SKM-1 (cell line): ENCODE data around the gene RFTN1.

Experiments used
- DNase-seq: peaks from one replicate; lab custom pipeline; 2025; ENCODE audit not compliant: unreplicated experiment; lab: John Stamatoyannopoulos, UW

The RFTN1 gene

GRCh38 chr3:16364963-16365362 lies 148.5 kb downstream of the RFTN1 start:
- DNase-seq = no peak

GRCh38 chr3:16364323-16364722 lies 149.2 kb downstream of the RFTN1 start:
- no peak for DNase-seq

DNA sequence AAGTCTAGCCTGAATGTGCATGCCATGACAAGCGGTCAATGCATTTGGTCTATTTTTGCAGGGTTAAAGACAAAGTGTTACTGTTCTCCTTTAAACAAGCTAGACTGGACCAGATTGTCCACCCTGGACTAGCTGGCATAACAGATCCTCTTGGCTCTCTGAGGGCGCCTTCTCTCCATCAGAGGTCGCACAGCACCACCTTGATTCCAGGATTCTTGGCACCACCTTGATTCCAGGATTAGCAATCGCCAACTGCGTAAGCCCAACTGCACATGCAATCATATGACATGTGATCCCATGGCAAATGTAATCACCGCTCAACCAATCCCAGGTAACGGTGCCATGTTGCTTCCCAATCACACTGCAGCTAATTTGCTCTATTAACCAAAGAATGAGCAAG lies 149.9 kb downstream of the RFTN1 start:
- DNase-seq = no peak

GRCh38 chr3:16362770-16363169 lies 150.7 kb downstream of the RFTN1 start:
- DNase-seq = no peak

- DNase-seq = no peak
Observed at GRCh38 chr3:16361087-16361486, 152.4 kb downstream of the RFTN1 start.

GRCh38 chr3:16359331-16359730 lies 154.2 kb downstream of the RFTN1 start:
- no peak for DNase-seq

GRCh38 chr3:16358336-16358735 lies 155.2 kb downstream of the RFTN1 start:
- DNase-seq = no peak

DNA sequence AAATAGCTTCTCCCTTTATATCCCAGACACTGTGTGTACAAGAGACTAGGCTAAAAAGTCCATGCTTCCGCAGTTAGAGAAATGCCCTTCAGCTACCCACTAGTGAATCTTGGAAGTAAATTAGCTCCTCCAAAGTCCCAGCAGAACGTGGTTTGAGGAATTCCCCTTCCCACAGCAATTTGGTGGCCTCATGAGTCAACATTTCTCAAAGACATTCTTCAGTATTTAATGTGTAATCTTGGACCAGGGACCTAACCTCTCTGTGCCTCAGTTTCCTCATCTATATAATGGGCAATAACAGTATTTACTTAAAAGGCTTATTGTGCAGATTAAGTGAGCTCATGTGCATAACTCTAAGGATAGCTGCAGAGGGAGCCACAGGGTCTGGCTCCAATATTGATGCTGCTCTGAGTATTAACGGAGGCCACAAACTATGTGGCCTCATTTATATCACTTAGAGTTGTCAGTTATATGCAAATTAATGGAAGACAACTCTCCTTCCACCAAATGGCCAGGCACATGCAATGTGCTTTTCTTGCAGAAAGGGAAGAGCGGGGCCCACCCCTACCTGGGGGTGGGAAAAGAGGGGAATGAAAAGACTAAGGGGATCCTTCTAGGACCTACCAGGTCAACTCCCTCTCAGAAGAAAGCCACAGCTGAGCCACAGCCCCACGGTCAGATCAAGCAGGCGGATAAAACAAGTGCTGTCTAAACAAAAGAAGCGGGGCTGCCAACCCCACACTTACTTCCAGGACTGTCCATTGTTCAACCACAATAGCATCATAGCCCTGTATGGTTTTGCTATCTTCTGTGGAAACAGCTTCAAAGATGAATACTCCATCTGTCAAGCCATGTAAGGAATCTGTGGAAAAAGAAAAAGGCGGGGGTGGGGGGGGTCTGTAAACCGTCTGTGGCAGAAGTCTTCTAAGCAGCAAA lies 156.0 kb downstream of the RFTN1 start:
- DNase-seq = no peak

GRCh38 chr3:16355828-16356227 lies 157.7 kb downstream of the RFTN1 start:
- no peak for DNase-seq

- DNase-seq = no peak
Observed at GRCh38 chr3:16354291-16354690, 159.2 kb downstream of the RFTN1 start.

- no peak for DNase-seq
Observed at GRCh38 chr3:16352428-16352827, 161.1 kb downstream of the RFTN1 start.

GRCh38 chr3:16350597-16351318 lies 162.7 kb downstream of the RFTN1 start:
- no peak for DNase-seq

GRCh38 chr3:16349986-16350596 lies 163.4 kb downstream of the RFTN1 start:
- DNase-seq = no peak

DNA sequence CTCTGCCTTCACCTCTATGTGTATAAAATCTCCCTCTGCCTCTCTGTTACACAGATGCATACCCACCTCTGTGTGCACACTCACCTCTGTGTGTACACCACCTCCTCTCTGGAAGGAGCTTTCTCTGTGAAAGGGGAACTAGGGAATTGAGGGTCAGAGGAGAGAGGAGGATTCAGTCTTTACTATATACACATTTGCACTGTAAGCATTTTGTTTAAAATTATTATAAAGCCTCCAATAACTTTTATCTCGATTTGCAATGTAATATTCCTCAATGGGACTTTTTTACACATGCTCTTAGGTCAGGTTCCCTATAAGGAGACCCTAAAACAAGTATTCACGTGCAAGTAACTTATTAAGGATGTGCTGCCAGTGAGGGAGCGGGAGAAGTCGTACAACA lies 166.0 kb downstream of the RFTN1 start:
- no peak for DNase-seq

DNA sequence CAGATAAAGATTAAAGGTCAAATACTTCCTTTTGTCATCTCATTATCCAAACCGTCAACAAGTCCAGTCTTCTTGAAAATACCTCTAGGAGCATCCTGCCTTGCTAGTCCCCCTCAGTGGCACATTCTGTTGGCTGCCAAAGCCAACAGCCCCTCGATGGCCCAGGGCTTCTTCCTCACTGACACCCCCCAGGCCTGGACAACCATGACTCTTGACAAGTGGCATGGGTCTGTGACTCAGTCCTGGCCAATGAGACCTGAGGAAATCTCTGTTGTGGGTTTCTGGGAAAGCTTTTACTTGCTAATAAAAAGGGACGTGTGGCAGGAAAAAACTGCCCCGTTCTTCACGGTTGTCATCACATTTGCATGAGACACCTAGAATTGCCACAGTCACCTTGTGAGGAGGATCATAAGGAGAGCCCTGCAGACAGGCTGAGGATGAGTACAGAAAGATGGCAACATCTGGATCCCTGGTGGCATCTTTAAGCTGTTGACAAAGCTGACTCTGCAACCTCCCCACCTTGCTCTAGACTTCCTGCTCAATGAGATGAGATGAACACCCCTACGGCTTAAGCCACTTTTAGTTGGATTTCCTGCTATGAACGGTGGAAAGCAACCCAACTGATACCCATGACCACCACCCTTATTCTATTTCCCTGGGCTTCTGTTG lies 167.0 kb downstream of the RFTN1 start:
- no peak for DNase-seq

- DNase-seq = no peak
Observed at GRCh38 chr3:16343101-16343500, 170.4 kb downstream of the RFTN1 start.

DNA sequence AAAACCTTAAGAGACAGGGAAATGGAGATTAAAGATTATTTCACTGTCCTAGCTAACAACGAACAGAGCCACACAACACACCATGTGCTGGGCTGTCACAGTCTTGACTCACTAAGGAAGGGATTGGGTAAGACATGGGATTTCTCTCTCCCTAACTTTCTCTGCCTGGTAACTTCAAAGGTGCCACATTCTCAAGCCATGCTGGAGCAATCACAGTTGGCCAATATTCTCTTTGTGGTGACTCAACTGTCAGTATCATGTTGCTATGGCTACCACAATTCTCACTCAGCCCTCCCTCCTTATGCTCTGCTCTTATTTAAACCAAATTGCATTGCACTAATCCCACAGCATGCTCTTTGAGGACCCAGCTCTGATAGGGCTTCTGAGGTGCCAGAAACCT lies 174.5 kb downstream of the RFTN1 start:
- DNase-seq = peak; percentile 27

- DNase-seq = peak; percentile 51
Observed at GRCh38 chr3:16337856-16338540, 175.5 kb downstream of the RFTN1 start.

DNA sequence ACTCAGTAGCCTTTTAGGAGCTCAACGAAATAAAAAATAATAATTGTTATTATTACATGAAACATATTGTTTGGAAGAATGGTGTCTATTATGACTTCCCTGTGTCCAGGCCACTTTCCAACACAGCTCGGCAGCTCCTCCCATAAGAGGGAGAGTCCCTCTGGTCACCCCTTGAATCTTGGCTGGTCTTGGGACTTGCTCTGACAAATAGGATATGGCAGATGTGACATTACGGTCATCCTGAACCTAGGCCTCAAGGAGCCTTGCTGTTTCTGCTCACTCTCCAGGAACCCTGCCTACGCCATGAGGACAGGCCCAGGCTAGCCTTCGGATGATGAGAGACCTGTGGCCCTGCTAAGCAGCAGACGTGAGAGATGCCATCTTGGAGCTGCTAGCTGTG lies 176.7 kb downstream of the RFTN1 start:
- no peak for DNase-seq

- DNase-seq = no peak
Observed at GRCh38 chr3:16335772-16336645, 177.5 kb downstream of the RFTN1 start.
